Stimulated activated CD4-positive, alpha-beta T cell treated with anti-CD3 and anti-CD28 coated beads, Interleukin-15, amount 100 ng/mL, for 48 hours (primary cell): ENCODE data around the gene LRRC27.
"Not testable (repeated sequence)": the region's sequence is repeated elsewhere in the genome, so short reads cannot be mapped to it uniquely, and the experiment has no call there.

Experiments
- DNase-seq, 2 donors: peaks; one replicate each; pipeline ENCODE4 v3.0.0-alpha.2; 2020; ENCODE audit warnings: low read depth in 2 of 2

LRRC27 gene

GRCh38 chr10:132331601-132332432 is at the start of gene LRRC27:
Gene LRRC27 (plus strand): TSS chr10:132332193. CDS start chr10:132333525, 1,332 bp downstream.
- peak; percentile 95 to 97 for DNase-seq

DNA sequence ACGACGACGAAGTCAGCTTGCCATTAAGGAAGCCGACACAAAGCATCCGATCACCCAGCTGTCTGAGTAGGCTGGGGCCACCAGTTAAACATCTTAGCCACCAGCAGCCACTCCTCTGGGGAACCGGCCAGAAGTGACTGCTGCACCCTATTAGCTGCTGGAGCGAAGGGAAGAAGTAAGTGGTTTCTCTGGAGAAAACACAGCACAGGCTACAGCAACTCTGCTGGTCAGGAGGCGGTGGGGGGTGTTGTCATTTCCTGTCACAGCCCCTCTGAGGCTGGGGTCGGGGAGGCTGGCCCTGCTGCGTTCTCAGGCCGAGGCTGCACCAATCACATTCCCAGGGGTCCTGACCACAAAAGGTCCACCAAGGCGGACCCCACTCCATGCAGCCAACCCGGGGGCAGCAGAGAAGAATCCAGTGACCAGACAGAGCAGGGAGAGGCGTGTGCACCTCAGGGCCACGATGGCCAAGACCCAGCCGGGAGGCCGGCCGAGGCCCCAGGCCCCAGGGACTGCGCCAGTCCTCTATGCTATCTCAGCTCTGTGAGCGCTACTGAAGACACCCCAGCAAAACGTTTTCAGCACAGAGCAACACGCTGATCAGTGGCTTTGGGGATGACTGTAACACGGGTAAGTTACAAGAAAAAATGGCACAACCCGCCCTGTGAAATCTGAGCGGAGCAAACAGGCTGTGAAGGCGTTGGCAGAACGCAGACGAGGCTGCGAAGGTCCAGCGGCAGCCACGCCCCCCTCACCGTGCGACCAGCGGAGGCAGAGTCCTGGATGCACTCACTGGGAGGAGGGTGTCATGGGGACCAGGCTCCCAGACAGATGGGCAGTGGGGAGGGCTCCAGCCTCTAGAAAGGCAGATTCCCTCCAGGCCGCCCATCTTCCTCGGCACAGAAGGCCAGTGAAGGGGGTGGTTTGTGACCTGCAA is 49.1 kb upstream of the LRRC27 start:
- DNase-seq = no peak

GRCh38 chr10:132283604-132284382 is 48.2 kb upstream of the LRRC27 start:
- no peak for DNase-seq

GRCh38 chr10:132289439-132289838 is 42.6 kb upstream of the LRRC27 start:
- no peak for DNase-seq

DNA sequence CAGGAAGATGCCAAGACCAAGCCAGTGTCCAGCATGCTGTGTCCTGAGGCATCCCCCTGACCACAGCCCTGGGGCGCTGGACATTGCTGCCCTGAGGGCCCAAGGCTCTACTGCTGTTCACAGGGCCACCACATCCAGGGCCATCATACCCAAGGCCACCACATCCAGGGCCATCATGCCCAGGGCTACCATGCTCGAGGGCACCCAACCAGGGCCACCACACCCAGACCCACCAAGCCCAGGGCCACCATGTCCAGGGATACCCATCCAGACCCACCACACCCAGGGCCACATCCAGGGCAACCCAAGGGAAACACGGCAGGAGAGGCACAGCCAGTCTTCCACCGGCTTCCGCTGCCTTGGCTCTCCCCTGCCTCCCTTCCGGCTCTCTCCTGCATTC is 41.4 kb upstream of the LRRC27 start:
- no peak for DNase-seq

DNA sequence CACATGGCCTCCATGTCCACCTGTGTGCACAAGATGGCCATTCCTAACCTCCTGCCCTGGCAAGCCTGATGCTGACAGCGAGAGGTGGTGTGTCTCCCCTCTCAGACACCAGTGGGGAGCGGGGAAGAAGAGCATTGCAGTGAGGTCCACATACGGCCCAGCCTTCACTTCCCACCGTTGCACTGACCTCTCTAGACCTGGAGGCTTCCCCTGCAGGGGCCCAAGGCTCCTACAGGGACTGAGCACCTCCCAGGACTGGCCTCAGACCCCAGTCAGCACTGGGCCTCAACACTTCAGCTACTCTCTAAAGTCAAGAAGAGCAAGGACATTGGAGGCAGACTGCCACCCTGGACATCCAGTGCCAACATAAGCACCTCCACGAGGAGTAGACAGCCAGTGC is 40.2 kb upstream of the LRRC27 start:
- DNase-seq = no peak

DNA sequence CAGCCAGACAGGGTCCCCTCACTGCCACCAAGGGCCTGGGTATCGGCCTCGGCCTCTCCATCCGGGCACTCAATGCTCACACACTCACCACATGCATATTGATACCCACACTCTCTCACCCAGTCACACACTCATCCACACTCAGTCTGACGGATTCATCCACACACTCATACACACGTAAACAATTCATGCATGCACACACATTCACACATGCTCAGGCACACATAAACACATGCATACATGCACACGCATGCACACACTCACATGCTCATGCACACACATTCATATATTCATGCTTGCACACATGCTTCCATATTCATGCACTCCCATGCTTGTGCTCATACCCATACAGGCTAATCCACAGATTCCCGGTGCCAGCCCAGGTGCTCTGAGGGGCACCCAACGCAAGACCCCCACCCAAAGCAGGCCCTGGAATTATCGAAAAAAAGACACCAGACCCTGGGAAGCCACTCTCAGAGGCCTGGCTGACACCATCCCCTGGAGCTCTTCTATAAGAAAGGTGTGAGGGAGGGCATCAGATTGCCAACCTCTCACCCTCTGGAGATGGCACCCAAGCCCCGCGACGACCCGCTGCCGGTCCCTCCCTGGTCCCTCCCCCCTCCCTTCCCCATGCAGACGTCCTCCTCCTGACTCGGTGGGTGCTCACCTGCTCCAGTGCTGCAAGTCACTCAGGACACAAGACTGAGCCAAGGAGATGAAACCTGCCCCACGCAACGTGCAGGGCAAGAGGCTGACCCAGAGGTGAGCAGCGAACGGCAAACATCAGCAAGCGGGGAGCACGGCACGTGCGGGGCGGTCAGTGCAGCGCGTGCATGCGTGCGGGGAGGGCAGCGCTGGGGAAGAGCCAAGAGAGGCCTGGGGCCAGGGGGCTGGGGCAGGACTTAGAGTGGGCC is 39.4 kb upstream of the LRRC27 start:
- DNase-seq = no peak

DNA sequence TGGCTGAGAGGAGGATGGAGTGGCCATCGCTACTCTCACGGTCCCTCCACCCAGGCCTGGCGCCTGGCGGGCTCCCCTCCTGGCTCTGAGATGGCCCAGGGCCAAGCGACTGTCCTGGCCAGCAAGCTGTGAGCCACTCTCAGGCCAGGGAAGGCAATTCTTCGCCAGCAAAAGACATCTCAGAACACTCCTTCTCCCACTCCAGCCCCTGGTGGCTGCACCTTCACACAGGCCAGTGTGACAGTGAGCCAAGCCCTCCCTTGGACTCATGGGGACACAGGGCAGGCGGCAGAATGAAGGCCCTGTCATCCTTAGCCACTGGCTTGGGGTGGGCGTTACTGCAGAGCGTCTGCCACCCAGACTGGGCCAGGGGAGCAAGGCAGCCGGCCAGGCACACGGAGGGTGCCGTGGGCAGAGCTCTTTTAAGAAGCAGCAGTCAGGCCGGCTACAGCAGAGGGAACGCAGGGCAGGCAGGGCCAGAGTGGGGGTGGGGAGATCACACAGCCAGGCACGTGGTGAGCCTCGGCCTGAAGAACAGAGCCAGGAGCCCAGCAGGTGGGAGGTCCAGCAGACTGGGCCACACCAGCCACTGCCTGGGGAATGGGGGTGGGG is 38.7 kb upstream of the LRRC27 start:
- no peak for DNase-seq

DNA sequence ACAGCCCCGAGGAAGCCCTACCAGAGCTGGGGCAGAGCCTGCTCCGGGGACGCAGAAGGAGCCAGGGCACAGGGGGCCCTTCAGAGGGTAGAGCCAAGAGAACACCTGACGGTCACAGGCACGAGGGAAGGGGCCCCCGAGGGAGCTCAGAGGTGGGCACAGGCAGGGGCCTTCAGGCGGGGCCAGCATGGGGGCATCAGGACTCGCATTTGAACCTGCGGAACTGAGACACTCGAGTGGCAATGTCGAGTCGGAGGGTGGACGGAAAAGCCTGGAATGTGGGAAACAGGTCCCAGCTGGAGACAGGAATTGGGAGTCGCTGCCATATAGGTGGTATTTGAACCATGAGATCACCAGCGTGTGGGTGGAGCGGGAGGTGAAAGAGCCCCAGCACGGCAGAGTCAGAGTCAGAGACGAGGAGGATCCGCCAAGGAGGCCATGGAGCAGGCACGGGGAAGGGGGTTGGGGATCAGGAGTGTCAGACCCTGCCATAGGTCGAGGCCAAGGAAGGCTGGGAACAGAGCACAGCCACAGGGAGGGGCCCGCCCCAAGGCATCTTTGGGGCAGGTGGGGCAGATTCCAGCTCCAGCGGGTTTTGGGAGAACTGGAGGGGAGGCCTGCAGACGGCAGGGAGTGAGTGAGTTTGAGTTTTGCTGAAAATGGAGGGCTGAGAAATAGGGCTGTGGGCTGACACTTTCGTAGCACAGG is 38.0 kb upstream of the LRRC27 start:
- DNase-seq = no peak

DNA sequence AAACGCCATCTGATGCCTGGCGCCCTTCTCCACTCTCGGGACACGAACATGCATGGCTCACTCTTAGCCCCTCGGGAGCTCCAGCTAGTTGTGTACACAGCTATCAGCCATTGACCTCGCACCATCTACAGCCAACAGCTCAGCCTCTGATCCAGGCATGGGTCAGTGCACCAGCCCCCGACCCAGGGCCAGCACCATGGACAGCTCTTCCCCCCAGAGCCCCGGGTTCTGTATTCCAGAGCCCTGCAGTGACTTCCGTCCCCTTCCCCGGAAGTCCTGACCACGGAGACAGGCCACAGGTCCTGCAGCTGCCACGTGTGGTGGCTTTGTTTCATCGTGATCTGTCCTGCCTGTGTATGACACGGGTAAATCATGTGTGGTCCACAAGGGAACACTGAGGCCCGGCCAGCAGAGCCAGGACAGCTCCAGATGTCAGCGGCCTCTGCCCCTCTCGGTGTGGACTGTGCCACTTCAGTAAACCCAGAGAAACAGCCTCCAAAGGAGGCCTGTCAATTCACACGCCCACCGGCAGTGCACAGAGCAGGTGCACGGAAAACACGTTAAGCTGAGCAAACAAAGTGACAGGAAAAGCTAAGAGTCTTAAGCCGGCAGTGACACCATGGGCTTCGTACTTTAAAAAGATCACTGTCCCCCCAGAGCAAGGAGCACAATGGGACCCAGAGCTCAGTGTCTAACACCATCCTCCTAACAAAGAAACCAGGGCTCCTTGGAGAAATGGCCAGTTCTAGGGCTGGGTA is 37.3 kb upstream of the LRRC27 start:
- DNase-seq = no peak

- not testable (repeated sequence) for DNase-seq
Measured at GRCh38 chr10:132295481-132295880, 36.5 kb upstream of the LRRC27 start.

- DNase-seq = no peak
Measured at GRCh38 chr10:132296666-132297443, 35.1 kb upstream of the LRRC27 start.

DNA sequence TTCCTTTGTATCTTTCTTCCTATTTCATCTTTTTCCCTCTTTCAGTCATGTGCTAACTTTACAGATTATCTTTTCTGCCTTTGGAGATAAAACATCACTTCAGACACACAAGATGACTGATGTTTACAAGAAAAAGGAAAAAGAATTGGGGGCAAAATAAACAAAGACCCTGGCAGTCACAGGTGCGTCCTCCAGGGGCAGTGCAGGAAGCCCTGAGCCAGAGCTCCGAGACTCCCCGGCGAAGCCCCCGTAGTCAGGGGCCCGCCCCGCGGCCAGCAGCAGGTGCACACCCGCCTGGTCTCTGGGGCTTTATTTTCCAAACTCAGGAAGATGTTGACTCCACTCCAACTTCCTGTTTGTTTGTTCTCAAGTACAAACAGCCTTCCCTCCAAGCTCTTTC is 34.5 kb upstream of the LRRC27 start:
- DNase-seq = no peak

DNA sequence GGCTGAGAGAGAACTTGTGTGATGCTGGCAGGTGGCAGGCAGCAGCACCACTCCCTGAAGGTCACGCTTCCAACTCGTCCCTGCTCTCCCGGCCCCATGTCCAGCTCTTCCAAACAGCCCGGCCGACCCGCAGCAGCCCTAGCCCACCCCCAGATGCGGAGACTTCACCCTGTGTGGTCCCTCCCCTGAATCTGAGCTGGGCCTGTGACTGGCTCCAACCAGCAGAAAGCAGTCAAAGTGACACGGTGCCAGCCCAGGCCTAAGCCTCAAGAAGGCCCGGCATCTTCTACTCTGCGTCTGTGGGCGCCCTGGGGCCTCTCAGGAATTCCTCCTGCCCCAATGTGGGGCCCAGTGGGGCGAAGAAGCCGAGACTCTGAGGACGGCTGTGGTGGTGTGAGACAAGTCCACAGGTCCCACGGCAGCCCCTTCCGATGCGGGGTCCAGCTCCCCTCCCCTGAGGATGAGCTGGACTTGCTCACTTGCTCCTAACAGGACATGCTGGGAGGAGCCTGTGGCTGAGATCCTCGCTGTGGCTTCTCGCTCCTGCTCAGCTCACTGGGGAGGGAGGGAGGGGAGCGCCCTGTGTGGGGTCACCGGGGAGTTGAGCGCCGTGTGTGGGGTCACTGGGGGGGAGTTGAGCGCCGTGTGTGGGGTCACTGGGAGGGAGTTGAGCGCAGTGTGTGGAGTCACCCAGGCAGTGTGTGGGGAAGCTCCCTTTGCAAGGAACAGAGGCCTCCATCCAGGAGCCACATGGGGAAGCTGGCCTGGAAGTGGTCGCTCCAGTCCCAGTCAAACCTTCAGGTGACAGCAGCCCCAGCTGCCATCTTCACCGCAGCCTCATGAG is 33.7 kb upstream of the LRRC27 start:
- DNase-seq = no peak

GRCh38 chr10:132299371-132300336 is 32.3 kb upstream of the LRRC27 start:
- no peak for DNase-seq

DNA sequence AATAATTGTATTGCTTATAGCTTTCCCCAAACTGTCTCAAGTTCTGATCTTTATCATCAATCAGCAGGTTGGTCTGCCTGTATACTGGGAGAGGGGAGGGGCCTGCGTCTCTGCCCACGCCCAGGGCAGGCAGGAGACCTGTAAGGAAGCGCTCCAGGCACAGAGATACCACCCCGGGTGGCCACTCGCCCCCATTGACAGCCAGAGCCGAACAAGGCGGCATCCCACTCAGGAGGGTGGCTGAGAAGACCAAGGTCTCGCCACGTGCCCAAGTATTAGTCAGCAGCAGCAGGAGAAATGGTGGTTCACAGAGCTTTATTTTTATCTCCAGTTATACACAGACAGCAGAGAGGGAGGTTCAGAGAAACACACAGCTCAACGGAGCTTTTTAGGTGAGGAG is 31.4 kb upstream of the LRRC27 start:
- DNase-seq = no peak
